Activated CD4-positive, CD25-positive, alpha-beta regulatory T cell treated with anti-CD3 and anti-CD28 coated beads, Interleukin-2, amount 50 U/mL, for 72 hours (primary cell): ENCODE results near the gene MEAK7.

Experiments used
- DNase-seq: peaks from one replicate; pipeline ENCODE4 v3.0.0; 2021

The MEAK7 gene, protein sequence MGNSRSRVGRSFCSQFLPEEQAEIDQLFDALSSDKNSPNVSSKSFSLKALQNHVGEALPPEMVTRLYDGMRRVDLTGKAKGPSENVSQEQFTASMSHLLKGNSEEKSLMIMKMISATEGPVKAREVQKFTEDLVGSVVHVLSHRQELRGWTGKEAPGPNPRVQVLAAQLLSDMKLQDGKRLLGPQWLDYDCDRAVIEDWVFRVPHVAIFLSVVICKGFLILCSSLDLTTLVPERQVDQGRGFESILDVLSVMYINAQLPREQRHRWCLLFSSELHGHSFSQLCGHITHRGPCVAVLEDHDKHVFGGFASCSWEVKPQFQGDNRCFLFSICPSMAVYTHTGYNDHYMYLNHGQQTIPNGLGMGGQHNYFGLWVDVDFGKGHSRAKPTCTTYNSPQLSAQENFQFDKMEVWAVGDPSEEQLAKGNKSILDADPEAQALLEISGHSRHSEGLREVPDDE

GRCh38 chr16:84504420-84505248 lies at the start of gene MEAK7:
Gene MEAK7, minus strand, starts transcription at chr16:84504659. Its CDS starts 6,573 bp downstream, at chr16:84498086.
- peak; percentile 99 for DNase-seq

DNA sequence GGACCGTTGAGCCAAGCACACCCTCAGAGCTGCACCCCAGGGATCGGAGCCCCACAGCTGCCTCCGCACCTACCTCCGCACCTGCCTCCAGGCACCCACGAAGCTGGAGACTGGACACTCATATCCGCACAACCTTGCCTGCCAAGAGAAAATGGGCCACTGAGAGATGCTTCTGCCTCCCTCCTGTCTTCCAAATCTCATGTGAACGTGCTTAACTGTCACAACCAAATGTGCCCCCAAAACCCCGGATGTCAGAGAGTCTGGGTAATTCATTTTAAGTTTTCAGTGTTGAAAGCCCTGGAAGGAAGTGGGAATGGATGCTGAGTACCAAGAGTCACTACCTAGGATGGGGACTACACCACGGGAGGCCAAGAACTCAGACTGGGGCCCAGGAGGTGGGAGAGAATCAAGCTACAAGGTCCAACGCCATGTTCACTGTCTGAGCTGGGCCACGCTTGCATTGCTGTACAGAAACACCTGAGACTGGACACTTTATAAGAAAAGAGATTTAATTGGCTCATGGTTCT lies 49.5 kb upstream of the MEAK7 start:
- no peak for DNase-seq

DNA sequence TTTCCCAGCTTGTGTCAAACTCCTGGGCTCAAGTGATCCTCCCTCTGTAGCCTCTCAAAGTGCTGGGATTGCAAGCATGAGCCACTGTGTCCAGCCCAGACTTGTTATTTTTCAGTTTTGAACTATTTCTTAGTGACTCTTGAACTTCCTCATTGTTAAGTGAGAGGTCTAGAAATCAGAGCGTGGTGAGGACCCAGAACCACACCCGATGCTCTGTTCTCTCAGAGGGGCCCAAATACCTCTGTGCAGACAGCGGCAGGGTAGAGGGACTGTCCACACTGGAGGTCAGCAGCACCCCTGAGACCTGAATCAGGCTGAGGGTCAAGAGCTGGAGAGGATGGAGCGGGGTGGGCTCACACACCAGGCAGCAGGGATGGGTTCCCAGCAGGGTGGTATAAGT lies 47.7 kb upstream of the MEAK7 start:
- DNase-seq = no peak

GRCh38 chr16:84550096-84550495 lies 45.6 kb upstream of the MEAK7 start:
- no peak for DNase-seq

GRCh38 chr16:84548971-84549844 lies 44.7 kb upstream of the MEAK7 start:
- peak; percentile 60 for DNase-seq

DNA sequence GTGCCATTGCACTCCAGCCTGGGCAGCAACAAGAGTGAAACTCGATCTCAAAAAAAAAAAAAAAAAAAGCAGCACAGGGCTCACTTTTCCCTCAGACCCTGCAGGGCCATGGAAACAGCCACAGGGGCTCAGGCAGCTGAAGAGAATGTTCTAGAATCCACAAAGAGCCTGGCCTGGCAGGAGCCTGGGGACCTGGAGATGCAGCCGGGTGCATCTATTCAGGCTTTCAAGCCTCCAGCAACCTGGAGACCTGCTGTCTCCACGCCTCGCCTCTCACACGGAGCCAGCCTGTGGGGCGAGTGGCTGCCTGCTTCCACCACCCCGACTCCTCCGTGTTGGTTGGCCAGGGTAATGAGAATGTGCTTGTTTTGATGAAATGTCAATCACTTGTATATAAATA lies 44.0 kb upstream of the MEAK7 start:
- DNase-seq = no peak

- DNase-seq = no peak
Observed at GRCh38 chr16:84547546-84548061, 43.1 kb upstream of the MEAK7 start.

- DNase-seq = no peak
Observed at GRCh38 chr16:84546669-84547545, 42.4 kb upstream of the MEAK7 start.

DNA sequence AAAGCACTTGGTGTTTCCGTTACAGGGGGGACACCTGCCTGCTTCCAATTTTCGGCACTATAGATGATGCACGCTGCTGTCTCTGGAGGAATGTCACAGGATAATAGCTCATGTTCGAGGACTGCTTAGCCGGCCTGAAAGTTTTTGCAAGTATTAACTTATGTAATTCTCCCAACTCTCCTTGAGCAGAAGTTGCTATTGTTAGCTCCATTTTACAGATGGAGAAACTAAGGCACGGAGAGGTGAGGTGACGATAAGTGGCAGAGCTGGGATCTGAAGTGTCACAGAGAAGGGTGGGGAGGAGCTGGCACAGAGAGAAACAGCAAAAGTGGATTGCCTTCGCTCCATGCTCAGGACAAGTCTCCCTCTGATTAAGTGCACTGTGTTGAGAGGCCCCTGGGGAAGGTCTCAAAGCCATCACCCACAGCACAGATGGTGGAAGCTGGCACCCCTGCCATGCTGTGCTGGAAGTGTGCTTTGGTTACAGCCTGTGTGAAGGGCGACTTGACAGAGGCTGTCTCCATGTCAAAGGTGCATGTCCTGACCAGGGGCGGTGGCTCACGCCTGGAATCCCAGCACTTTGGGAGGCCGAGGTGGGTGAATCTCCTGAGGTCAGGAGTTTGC lies 40.8 kb upstream of the MEAK7 start:
- DNase-seq = no peak

- DNase-seq = no peak
Observed at GRCh38 chr16:84544031-84544773, 39.7 kb upstream of the MEAK7 start.

GRCh38 chr16:84543253-84543652 lies 38.8 kb upstream of the MEAK7 start:
- DNase-seq = no peak

- no peak for DNase-seq
Observed at GRCh38 chr16:84541999-84542817, 37.7 kb upstream of the MEAK7 start.

GRCh38 chr16:84540194-84540593 lies 35.7 kb upstream of the MEAK7 start:
- DNase-seq = no peak

DNA sequence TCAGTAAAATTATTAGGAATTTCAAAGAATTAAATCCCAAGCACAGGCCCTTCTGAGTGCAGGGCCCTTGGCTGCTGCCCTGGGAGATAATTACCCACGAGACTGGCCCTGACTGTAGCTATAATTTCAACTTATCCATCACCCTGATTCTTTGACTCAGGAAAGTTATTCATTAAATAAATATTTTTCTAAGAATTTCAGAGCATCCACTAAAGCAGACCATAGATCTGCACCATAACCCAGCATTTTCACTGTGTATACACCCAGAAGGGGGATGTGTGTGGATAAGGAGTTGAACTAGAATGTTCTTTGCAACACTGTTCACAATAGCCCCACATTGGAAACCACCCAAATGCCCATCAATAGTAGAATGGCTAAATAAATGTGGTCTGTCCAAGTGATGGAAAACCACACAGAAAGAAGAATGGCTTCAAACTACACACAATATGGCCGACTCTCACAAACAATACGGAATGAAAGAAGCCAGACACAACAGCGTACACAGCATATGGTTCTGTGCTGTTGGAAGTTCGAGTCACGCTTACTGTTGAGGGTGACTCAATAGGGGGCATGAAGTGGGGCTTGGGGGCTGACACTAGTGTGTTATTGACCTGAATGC lies 33.9 kb upstream of the MEAK7 start:
- no peak for DNase-seq

GRCh38 chr16:84537491-84538151 lies 33.2 kb upstream of the MEAK7 start:
- no peak for DNase-seq

DNA sequence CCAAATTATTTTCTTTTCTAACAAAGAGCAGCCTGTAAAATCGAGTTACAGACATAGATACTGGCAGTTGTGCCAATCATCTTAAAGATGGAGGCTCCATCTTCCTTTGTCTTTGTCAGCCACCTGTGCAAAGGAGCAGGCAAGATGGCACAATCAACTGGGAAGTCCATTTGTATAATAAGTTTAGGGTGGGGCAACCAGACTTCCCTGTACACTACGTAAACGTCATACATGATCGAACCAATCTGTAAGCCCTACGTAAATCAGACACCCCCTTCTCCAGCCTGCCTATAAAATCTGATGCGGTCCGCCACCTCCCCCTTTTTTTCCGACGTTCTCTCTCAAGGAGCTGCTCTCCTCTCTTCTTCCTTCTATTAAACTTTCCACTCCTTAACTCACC lies 31.4 kb upstream of the MEAK7 start:
- DNase-seq = no peak

DNA sequence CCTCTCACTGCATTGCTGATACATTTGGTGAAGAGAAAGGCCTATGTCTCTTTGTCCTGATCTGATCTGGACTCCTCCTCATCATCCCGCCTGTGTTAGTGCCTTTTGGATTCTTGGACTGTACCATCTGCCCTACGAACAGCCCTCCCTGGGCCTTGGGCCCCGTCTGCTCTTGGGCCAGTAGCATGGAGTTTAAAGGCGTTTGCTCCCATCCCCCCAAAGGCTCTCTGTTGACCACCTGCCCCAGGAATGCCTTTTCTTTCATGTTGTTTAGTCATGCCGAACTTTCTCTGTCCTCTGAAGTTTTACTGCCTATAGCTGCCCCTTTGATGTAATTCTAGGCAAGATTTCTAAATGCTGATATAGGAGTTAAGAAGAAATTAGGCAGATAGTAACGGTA lies 30.9 kb upstream of the MEAK7 start:
- no peak for DNase-seq

DNA sequence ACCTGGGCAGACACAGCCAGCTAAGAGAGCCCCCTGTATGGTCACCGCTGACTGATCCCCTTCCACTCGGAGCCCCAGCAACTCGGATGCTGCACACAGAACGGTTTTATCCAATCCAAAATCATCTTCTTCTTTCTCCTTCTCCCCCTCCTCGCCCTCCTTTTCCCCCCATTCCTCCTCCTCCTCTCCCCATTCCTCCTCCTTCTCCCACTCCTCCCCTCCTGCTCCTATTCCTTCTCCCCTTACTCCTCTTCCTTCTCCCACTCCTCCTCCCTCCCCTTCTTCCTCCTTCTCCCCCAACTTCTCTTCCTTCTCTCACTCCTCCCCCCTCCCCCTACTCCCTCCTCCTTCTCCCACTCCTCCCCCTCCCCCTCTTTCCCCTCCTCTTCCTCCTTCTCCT lies 30.4 kb upstream of the MEAK7 start:
- no peak for DNase-seq
